ENCODE measurements around the gene PMEPA1.

DNA sequence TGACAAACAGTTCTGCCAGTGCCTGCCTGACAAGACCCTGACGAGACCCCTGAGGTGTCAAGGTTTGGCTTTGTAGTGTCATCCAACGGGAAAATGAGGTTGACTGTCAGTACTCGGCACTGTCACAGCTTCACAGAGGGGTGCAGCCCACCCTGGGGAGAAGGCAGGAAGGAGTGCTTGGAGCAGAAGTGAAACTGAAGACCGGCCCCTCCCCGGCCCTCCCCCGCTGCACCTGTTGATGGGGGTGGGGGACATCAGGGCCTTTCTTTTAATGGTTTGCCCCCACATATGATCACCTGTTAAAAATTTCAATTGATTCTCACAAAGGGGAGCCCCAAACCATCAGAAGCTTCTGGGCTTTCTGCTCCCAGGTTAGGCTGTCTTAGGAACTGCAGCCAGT is 6.8 kb downstream of the PMEPA1 start:
- TF ChIP-seq, protein P1, sequence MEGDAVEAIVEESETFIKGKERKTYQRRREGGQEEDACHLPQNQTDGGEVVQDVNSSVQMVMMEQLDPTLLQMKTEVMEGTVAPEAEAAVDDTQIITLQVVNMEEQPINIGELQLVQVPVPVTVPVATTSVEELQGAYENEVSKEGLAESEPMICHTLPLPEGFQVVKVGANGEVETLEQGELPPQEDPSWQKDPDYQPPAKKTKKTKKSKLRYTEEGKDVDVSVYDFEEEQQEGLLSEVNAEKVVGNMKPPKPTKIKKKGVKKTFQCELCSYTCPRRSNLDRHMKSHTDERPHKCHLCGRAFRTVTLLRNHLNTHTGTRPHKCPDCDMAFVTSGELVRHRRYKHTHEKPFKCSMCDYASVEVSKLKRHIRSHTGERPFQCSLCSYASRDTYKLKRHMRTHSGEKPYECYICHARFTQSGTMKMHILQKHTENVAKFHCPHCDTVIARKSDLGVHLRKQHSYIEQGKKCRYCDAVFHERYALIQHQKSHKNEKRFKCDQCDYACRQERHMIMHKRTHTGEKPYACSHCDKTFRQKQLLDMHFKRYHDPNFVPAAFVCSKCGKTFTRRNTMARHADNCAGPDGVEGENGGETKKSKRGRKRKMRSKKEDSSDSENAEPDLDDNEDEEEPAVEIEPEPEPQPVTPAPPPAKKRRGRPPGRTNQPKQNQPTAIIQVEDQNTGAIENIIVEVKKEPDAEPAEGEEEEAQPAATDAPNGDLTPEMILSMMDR (tag by site-specific recombination; IDR thresholded peaks at IDR 0.05), result no peak
- TF ChIP-seq ZNF335 (tag by site-specific recombination; conservative IDR thresholded peaks at IDR 0.05), result no peak
- TF ChIP-seq ZNF830 (tag by site-specific recombination; IDR thresholded peaks at IDR 0.05; ENCODE audit: low read depth), result no peak
- no peak for TF ChIP-seq YY2 (tag by site-specific recombination; IDR thresholded peaks at IDR 0.05)
- no peak for TF ChIP-seq ZNF777 (tag by site-specific recombination; IDR thresholded peaks at IDR 0.05; ENCODE audit: borderline replicate concordance)
- TF ChIP-seq, protein P2, sequence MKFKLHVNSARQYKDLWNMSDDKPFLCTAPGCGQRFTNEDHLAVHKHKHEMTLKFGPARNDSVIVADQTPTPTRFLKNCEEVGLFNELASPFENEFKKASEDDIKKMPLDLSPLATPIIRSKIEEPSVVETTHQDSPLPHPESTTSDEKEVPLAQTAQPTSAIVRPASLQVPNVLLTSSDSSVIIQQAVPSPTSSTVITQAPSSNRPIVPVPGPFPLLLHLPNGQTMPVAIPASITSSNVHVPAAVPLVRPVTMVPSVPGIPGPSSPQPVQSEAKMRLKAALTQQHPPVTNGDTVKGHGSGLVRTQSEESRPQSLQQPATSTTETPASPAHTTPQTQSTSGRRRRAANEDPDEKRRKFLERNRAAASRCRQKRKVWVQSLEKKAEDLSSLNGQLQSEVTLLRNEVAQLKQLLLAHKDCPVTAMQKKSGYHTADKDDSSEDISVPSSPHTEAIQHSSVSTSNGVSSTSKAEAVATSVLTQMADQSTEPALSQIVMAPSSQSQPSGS (tag by site-specific recombination; IDR thresholded peaks at IDR 0.05; ENCODE audit: low read depth), result no peak
- no peak for TF ChIP-seq ZNF501 (tag by site-specific recombination; IDR thresholded peaks at IDR 0.05)
- no peak for TF ChIP-seq ZNF707 (tag by site-specific recombination; IDR thresholded peaks at IDR 0.05)
- TF ChIP-seq, protein P3, sequence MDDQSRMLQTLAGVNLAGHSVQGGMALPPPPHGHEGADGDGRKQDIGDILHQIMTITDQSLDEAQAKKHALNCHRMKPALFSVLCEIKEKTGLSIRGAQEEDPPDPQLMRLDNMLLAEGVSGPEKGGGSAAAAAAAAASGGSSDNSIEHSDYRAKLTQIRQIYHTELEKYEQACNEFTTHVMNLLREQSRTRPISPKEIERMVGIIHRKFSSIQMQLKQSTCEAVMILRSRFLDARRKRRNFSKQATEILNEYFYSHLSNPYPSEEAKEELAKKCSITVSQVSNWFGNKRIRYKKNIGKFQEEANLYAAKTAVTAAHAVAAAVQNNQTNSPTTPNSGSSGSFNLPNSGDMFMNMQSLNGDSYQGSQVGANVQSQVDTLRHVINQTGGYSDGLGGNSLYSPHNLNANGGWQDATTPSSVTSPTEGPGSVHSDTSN (CRISPR knock-in tag; IDR thresholded peaks at IDR 0.05), result no peak
- TF ChIP-seq ZNF302 (tag by site-specific recombination; IDR thresholded peaks at IDR 0.05; ENCODE audit: low read depth), result no peak
- no peak for TF ChIP-seq ZNF792 (tag by site-specific recombination; IDR thresholded peaks at IDR 0.05)
- no peak for TF ChIP-seq ZNF768 (tag by site-specific recombination; IDR thresholded peaks at IDR 0.05)
